Stimulated activated CD8-positive, alpha-beta memory T cell treated with anti-CD3 and anti-CD28 coated beads, Interleukin-7, amount 100 ng/mL, for 48 hours (primary cell): ENCODE data around the gene FANCB.

Experiments used
- DNase-seq, 2 donors: peaks; one replicate each; pipeline ENCODE4 v3.0.0-alpha.2; 2020; ENCODE audit warnings: low read depth in 1 of 2; ENCODE audit errors: extremely low read depth in 1 of 2

Gene FANCB

GRCh38 chrX:14843666-14844065, 29.2 kb downstream of the FANCB start:
- DNase-seq: no peak

GRCh38 chrX:14837155-14837554, 35.7 kb downstream of the FANCB start:
- no peak for DNase-seq

DNA sequence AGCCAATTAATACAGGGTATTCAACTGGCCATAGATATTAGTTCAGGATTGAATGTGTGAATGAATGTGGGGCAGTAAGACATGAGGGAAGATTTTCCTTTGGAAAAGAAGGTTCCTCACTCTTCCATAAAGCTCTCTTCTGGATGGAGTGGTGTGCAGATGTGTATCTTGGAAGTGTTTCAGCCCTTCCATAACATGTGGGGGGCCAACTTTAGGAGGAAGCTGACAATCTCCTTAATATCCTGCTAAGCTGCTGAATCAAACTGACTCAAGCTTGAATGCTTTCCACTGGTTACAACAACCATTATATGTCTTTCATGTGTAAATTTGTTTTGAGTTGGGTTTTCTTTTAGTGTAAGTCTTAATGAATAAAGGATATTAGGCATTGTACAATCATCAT, 40.3 kb downstream of the FANCB start:
- DNase-seq: no peak

DNA sequence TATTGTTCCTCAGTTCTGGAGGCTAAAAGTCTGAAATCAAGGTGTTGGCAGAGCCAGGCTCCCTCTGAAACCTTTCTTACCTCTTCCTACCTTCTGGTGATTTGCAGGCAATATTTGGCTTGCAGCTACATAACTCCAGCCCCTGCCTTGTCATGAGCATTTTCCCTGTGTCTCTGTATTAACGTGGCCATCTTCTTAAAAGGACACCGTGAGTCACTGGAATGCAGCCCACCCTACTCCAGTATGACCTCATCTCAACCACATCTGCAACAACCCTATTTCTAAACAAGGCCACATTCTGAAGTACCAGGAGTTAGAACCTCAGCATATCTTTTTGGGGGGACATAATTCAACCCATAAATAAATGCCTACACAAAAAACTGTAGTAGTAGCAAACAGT, 40.7 kb downstream of the FANCB start:
- no peak for DNase-seq

GRCh38 chrX:14829643-14830042, 43.2 kb downstream of the FANCB start:
- DNase-seq: no peak

DNA sequence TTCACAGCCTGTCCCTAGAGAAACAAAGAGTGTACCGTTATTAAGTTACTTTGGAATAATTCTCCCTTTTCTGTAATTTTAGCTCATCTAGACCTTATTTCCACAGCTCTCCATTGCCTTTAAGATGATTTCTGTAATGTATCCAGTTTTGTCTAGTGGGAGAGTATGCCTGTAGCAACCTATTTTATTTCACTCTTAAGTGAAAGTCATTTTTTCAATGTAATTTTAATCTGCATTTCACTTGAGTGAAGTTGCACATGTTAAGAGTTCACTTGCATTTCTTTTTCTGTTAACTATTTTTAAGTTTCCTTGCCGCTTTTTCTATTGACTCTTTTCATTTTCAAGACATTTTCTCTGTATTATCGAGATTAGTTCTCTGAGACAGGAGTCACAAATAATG, 46.5 kb downstream of the FANCB start:
- no peak for DNase-seq

DNA sequence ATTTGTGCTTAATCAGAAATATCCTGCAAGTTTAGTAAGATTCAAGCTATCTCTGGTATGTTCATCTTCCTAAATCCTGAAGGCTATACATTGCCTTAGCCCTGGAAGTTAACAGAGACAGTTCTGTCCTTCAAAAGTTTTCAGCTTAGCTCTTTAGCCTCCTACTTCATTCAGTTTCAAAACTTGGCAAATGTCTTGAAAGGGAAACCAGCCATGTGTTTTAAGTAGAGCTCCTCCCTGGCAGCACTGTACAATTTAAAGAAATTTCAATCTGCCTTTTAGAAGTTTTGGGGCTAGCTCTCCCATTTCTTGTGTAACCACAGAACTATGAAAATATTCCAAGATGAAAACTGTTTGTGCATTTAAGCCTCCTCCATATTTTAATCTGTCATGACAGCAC, 47.0 kb downstream of the FANCB start:
- no peak for DNase-seq

GRCh38 chrX:14819769-14820168, 53.1 kb downstream of the FANCB start:
- DNase-seq: no peak

DNA sequence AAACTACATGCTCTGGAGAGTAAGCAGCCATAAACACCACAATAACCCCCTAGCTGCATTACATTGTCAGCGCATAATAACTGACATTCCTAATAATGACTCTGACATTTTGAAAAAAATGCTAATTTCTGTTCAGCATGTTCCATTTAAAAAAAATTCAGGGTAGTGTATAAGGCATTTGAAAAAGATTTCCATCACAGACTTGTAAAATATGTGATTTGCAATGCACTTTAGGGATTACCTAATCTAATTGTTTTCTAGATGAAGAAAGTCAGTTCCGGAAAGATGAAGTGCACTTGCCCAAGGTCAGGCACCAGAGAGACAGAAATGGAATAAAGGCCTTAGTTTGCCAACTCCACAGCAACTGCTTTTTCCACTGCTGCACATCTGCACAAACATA, 55.3 kb downstream of the FANCB start:
- no peak for DNase-seq

GRCh38 chrX:14802943-14803710, 69.7 kb downstream of the FANCB start:
- DNase-seq: no peak

GRCh38 chrX:14801136-14801535, 71.7 kb downstream of the FANCB start:
- no peak for DNase-seq

GRCh38 chrX:14798805-14799397, 74.0 kb downstream of the FANCB start:
- DNase-seq: no peak
